B cell (primary cell): Measurements from ENCODE around the gene PHF19. TPM values are rescaled to one million over a fixed set of nuclear protein-coding genes. Genes with fewer than 3 reads are reported as not detected.

Experiments used
- ATAC-seq: fragments of 200-7000 bp; cut with Tn5 transposase; one replicate; pipeline ENCODE4 v1.10.0; 2021; ENCODE audit warnings: low read depth, mild to moderate bottlenecking, moderate number of reproducible peaks, moderate library complexity
- CTCF ChIA-PET: fragments of 350-600 bp; sonication (Branson Sonifier 250); formaldehyde crosslinking; loops from one replicate; lab custom pipeline; 2021; ENCODE audit warnings: antibody characterized with exemption, inconsistent platforms; lab: Charles Lee
- POLR2A ChIA-PET: fragments of 350-600 bp; sonication (Branson Sonifier 250); formaldehyde crosslinking; loops from one replicate; lab custom pipeline; 2021; ENCODE audit warnings: antibody characterized with exemption; lab: Charles Lee
- DNase-seq: peaks from one replicate; pipeline ENCODE4 v3.0.0; 2013
- H2AFZ ChIP-seq: 2 replicates; pipeline ENCODE4 v1.6.1; 2012; ENCODE audit warnings: mild to moderate bottlenecking, low read depth, low read length; ENCODE audit not compliant: insufficient read depth, poor library complexity, severe bottlenecking
- H3K27ac ChIP-seq, 2 donors: 1 replicate in 1 of 2; 2 replicates in 1 of 2; pipeline ENCODE4 v1.5.1; 2012 to 2013; ENCODE audit warnings: low read length in 2 of 2, mild to moderate bottlenecking in 2 of 2, moderate library complexity in 1 of 2
- H3K27me3 ChIP-seq, 4 experiments: fragments of 200-600 bp in 1 of 4; sonication (generic) in 1 of 4; replicated peaks in 1 of 4; 1 replicate in 2 of 4; 2 replicates in 2 of 4; pipeline versions ENCODE4 v1.6.1 to v1.7.0; 2013 to 2016; ENCODE audit warnings: low read length in 3 of 4, mild to moderate bottlenecking in 2 of 4, mixed read lengths in 1 of 4, moderate library complexity in 1 of 4; ENCODE audit not compliant: insufficient read depth in 4 of 4, control insufficient read depth in 3 of 4; ENCODE audit errors: control extremely low read depth in 1 of 4
- H3K36me3 ChIP-seq, 2 experiments: replicated peaks in 1 of 2; 1 replicate in 1 of 2; 2 replicates in 1 of 2; pipeline versions ENCODE4 v1.6.1 to v1.7.1; 2013; ENCODE audit warnings: low read length in 1 of 2; ENCODE audit not compliant: insufficient read depth in 2 of 2, control insufficient read depth in 1 of 2; ENCODE audit errors: control extremely low read depth in 1 of 2, extremely low read depth in 1 of 2
- H3K4me1 ChIP-seq, 2 donors: fragments of 200-600 bp in 1 of 2; sonication (generic) in 1 of 2; 1 replicate in 1 of 2; 2 replicates in 1 of 2; pipeline versions ENCODE4 v1.5.1 to v1.6.1; 2013 to 2017; ENCODE audit warnings: low read length in 2 of 2; ENCODE audit not compliant: control insufficient read depth in 2 of 2, insufficient read depth in 2 of 2
- H3K4me2 ChIP-seq: replicated peaks from 2 replicates; pipeline ENCODE3; 2012; ENCODE audit warnings: mild to moderate bottlenecking, low read depth, low read length; ENCODE audit not compliant: poor library complexity, severe bottlenecking
- H3K4me3 ChIP-seq, 5 experiments: fragments of 200-600 bp in 1 of 5; sonication (generic) in 1 of 5; 1 replicate in 3 of 5; 2 replicates in 2 of 5; pipeline versions ENCODE4 v1.5.1 to v1.7.0; 2011 to 2016; ENCODE audit warnings: low read length in 4 of 5, mild to moderate bottlenecking in 4 of 5, low read depth in 2 of 5, control low read depth in 1 of 5, moderate library complexity in 1 of 5; ENCODE audit not compliant: insufficient read depth in 1 of 5; ENCODE audit errors: control extremely low read depth in 1 of 5, extremely low read depth in 1 of 5
- H3K79me2 ChIP-seq: fragments of 200-600 bp; sonication (generic); one replicate; pipeline ENCODE4 v1.6.0; 2016; ENCODE audit warnings: low read length; ENCODE audit not compliant: control insufficient read depth, insufficient read depth
- H3K9ac ChIP-seq: fragments of 200-600 bp; sonication (generic); 2 replicates; pipeline ENCODE4 v1.6.1; 2017; ENCODE audit warnings: mild to moderate bottlenecking, low read length, moderate library complexity
- H3K9me3 ChIP-seq, 3 donors: one replicate each; pipeline versions ENCODE4 v1.6.1 to v1.7.1; 2013; ENCODE audit warnings: low read length in 2 of 3; ENCODE audit not compliant: control insufficient read depth in 2 of 3, insufficient read depth in 1 of 3; ENCODE audit errors: control extremely low read depth in 1 of 3
- H4K20me1 ChIP-seq: 2 replicates; pipeline ENCODE4 v1.6.0; 2012; ENCODE audit warnings: mild to moderate bottlenecking, low read length; ENCODE audit not compliant: insufficient read depth, control insufficient read depth, poor library complexity, severe bottlenecking
- H3K27ac Mint-ChIP-seq: one replicate; pipeline ENCODE4 v1.8.0; 2021; ENCODE audit warnings: mixed read lengths
- H3K27me3 Mint-ChIP-seq: one replicate; pipeline ENCODE4 v1.8.0; 2021; ENCODE audit warnings: mixed read lengths
- H3K4me1 Mint-ChIP-seq: one replicate; pipeline ENCODE4 v1.8.0; 2021; ENCODE audit warnings: mixed read lengths
- H3K4me3 Mint-ChIP-seq: one replicate; pipeline ENCODE4 v1.8.0; 2021; ENCODE audit warnings: mixed read lengths
- H3K9me3 Mint-ChIP-seq: one replicate; pipeline ENCODE4 v1.8.0; 2022; ENCODE audit warnings: mixed read lengths; ENCODE audit not compliant: insufficient read depth
- EZH2 ChIP-seq: IDR thresholded peaks from 2 replicates; pipeline ENCODE4 v1.6.1; 2012; ENCODE audit warnings: borderline replicate concordance, low read depth, mild to moderate bottlenecking, moderate library complexity, low read length; ENCODE audit not compliant: insufficient read depth, poor library complexity, severe bottlenecking
- WGBS: methylation state at CpG from one replicate; pipeline ENCODE4 v1.1.5; 2013; ENCODE audit warnings: missing lambda C conversion rate; ENCODE audit not compliant: insufficient coverage; 5-methylcytosine and 5-hydroxymethylcytosine counted together
- intact Hi-C: fragments of 100-400 bp; cut with micrococcal nuclease; formaldehyde crosslinking; loops from one replicate; pipeline ENCODE4 v1.10.0; 2022
- polyA plus RNA-seq: library from polyadenylated mRNA; depleted of rRNA; stranded (reverse); fragments of >200 nt; gene quantifications from 2 replicates; pipeline ENCODE4 v1.2.3, GENCODE V29; 2012
- total RNA-seq, 2 donors: library from RNA; stranded (reverse); fragments of 120-200 nt in 1 of 2; gene quantifications; 1 replicate in 1 of 2; 2 replicates in 1 of 2; pipeline versions ENCODE4 v1.2.3 to v1.2.4, GENCODE V29; 2013 to 2022
- TF ChIP-seq, protein P1 (sequence below): fragments of 200-600 bp; IDR thresholded peaks from one replicate; pipeline ENCODE4 v1.8.0; 2022; ENCODE audit warnings: antibody characterized with exemption, mild to moderate bottlenecking

The PHF19 gene
- total and polyA plus RNA-seq, 2 donors (not counting 1 experiment from before 2014, with no cell fraction given) = 17.0 to 20.9 TPM

DNA sequence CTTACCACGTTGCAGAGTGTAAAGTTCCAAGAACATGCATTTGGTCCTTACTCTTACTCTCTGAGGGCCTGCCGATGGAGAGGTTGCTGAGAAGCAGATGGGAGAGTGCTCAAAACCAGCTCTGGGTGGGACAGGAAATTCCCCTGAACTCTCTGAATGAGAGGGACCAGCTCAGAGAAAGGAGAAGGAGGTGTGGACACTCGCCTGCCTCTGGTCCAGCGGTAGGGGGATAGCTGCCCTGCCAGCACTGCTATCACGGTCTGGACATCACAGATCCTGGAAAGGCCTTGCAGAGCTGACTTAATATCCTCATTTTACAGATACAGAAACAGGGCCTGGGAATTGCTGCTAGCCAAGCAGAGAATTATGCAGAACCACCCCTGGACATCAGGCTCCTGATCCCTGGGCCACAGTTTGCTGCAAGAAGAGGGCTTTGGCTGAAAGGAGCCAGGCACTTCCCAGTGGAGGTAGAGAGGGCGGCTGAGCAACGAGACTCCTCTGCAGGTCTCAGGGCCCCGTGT is 44.7 kb upstream of the PHF19 start:
- ChIA-PET POLR2A (no interaction called here), CTCF (interaction anchor here (1.6 to 1.9 kb wide), 2 partner anchors 9 to 29 kb away, joined by 3 read pairs; no protein-coding TSS in a partner anchor)
- no peaks in the 10 kb centered on the region for H3K27me3 Mint-ChIP-seq
- H3K36me3 ChIP-seq = peaks cover 0 to 3% of the 10 kb centered on the region in 2 experiments
- WGBS = 63% methylated on average over 4 of the region's 8 CpGs
- no peak for DNase-seq
- peaks cover 26 to 57% of the 10 kb centered on the region in 2 donors for H3K4me1 ChIP-seq
- H3K4me3 ChIP-seq = no peak overlapping the region
- intact Hi-C loops = loop anchor here (2.0 kb wide), 1 partner anchor 13 kb away; no protein-coding TSS in a partner anchor
- H3K4me3 Mint-ChIP-seq = peak overlapping the region; percentile 69
- H3K9ac ChIP-seq = no peak overlapping the region
- H3K4me1 Mint-ChIP-seq = peaks cover 63% of the 10 kb centered on the region
- peak overlapping the region; percentile 64 for H3K27ac Mint-ChIP-seq
- ATAC-seq = no peak
- H3K27ac ChIP-seq = no peak overlapping the region
- TF ChIP-seq, protein P1, sequence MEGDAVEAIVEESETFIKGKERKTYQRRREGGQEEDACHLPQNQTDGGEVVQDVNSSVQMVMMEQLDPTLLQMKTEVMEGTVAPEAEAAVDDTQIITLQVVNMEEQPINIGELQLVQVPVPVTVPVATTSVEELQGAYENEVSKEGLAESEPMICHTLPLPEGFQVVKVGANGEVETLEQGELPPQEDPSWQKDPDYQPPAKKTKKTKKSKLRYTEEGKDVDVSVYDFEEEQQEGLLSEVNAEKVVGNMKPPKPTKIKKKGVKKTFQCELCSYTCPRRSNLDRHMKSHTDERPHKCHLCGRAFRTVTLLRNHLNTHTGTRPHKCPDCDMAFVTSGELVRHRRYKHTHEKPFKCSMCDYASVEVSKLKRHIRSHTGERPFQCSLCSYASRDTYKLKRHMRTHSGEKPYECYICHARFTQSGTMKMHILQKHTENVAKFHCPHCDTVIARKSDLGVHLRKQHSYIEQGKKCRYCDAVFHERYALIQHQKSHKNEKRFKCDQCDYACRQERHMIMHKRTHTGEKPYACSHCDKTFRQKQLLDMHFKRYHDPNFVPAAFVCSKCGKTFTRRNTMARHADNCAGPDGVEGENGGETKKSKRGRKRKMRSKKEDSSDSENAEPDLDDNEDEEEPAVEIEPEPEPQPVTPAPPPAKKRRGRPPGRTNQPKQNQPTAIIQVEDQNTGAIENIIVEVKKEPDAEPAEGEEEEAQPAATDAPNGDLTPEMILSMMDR = no peak
- TF ChIP-seq EZH2 = no peak
- no peaks in the 10 kb centered on the region for H3K27me3 ChIP-seq
- no peak overlapping the region for H2AFZ ChIP-seq
- H3K79me2 ChIP-seq = peaks cover 4% of the 10 kb centered on the region
- peaks cover 0 to 5% (median 0%) of the 10 kb centered on the region in 3 donors for H3K9me3 ChIP-seq
- no peaks in the 10 kb centered on the region for H3K9me3 Mint-ChIP-seq
- no peaks in the 10 kb centered on the region for H4K20me1 ChIP-seq
- peak overlapping the region; percentile 7 for H3K4me2 ChIP-seq

GRCh38 chr9:120920806-120921178 is 43.8 kb upstream of the PHF19 start:
- CTCF ChIA-PET = no interaction called here
- H3K27me3 ChIP-seq = no peaks in the 10 kb centered on the region
- no peak overlapping the region for H3K4me3 ChIP-seq
- H3K79me2 ChIP-seq = peaks cover 4% of the 10 kb centered on the region
- peak overlapping the region; percentile 7 for H3K4me2 ChIP-seq
- no CpG with 5 or more reads among the region's 3 CpGs for WGBS
- Mint-ChIP-seq H3K27me3 (no peaks in the 10 kb centered on the region), H3K4me1 (peaks cover 59% of the 10 kb centered on the region), H3K27ac (no peak overlapping the region), H3K4me3 (peak overlapping the region; percentile 19), H3K9me3 (no peaks in the 10 kb centered on the region)
- peaks cover 0 to 3% of the 10 kb centered on the region in 2 experiments for H3K36me3 ChIP-seq
- H3K4me1 ChIP-seq = peaks cover 22 to 52% of the 10 kb centered on the region in 2 donors
- peaks cover 0 to 5% (median 0%) of the 10 kb centered on the region in 3 donors for H3K9me3 ChIP-seq
- ATAC-seq (no peak), DNase-seq (no peak)
- TF ChIP-seq EZH2 = no peak
- TF ChIP-seq, protein P1 = no peak
- POLR2A ChIA-PET = interaction anchor here (0.8 kb wide), 1 partner anchor 14 kb away, joined by 5 read pairs; no protein-coding TSS in a partner anchor
- no peak overlapping the region for H2AFZ ChIP-seq
- no peak overlapping the region for H3K27ac ChIP-seq
- H3K9ac ChIP-seq = no peak overlapping the region
- no peaks in the 10 kb centered on the region for H4K20me1 ChIP-seq
- intact Hi-C loops = loop anchor here (2.0 kb wide), 1 partner anchor 14 kb away; no protein-coding TSS in a partner anchor
